GM20431 (cell line): ENCODE data around the gene CNMD.
"Not testable (repeated sequence)": the region's sequence is repeated elsewhere in the genome, so short reads cannot be mapped to it uniquely, and the experiment has no call there.

Experiments
- in situ Hi-C: fragments of 300-500 bp; cut with MseI, MboI; formaldehyde crosslinking; loops from one replicate; pipeline ENCODE4 v1.15.0; 2020; ENCODE audit warnings: low sequenced_read_pairs; ENCODE audit not compliant: unreplicated experiment

CNMD gene

DNA sequence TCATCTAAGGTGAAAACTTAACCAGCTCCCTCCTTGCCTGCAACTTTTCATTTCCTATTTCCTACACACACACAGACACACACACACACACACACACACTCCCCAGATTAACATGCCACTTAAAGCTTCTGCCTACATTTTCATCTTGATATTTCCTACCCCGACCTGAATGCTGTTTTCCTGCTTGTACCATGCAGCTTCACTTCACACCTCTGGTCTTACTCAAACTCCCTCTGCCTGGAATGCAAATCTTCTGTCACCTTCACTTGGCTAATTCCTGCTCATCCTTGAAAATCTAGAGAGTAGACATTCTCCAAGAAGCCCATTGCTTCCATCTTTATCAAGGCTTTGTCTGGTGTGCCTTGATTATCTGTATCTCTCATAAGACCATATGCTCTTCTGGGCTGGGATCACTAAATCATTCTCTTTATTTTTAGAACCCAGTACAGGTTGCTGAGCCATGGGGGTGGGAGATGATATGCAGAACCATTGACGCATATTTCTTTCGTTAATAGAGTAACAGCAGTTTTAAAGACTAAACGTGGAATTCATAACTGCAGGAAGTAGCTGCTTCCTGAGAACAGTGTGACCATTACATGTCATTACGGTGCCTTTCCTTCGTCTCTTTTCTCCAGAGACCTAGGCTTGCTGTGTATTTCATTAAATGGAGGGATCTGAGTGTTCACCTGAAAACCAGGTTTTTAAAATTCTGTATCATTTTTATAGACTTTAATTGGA lies 37.7 kb downstream of the CNMD start:
- in situ Hi-C loops, result no loop called here

DNA sequence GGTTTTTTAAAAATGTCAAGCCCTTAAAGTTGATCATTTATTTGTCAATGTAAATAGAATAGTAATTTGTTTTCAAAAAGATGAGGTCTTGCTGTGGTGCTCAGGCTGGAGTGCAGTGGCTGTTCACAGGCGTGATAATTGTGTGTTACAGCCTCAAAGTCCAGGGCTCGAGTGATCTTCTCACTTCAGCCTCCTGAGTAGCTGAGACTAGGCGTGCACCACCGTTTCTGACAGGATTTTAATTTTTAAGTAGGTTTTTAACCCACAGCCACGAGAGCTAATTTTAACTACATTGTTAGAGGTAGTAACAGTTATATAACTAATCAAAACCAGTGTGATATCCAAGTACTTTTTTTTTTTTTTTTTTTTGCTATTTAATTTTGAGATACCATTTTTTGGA lies 43.1 kb downstream of the CNMD start:
- in situ Hi-C loops, result no loop called here

DNA sequence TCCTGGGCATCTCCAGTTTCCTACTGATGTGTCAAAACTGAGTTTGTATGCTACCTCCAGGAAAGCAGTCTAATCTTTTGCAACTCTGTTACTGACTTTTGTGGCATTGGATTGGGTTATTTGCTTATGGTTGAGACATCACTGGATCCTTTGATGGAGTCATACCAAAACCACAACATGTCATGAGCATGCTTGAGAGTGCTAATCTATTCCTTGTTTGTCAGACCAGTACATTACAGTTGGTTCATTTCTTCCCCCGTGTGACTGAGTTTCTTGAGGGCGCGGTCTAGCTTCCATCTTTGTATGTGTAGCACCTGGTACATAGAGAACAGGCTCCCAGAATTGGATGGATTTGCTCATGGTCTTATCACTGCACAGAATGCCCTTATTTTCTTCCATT lies 43.8 kb downstream of the CNMD start:
- in situ Hi-C loops, result no loop called here

DNA sequence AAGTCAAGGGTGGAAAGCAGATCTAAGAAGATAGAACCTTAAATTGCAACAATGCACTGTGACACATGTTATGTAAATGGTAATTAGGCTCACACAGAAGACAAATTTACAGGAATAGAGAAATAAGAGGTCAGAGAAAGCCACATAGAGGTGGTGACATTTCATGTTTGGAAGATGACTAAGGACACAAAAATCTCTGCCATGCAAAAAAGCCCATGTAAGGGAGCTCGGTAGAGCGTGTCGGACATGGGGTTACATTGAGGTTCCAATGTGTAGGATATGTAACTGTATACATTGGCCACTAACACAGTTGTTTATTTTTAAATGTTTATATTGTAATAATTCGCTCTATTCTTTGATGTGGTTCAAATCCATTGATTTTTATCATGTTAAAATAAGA lies 53.2 kb downstream of the CNMD start:
- in situ Hi-C loops, result no loop called here

DNA sequence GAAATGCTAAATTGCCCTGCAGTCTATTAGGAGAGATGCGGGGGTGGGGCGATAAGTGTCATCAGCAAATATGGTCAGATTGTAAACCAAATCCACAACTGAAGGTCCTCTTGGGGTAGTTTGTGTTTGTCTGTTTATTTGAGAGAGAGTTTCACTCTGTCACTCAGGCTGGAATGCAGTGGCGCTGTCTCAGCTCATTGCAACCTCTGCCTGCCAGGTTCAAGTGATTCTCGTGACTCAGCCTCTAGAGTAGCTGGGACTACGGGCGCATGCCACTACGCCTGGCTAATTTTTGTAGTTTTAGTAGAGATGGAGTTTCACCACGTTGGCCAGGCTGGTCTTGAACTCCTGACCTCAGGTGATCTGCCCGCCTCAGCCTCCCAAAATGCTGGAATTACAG lies 53.8 kb downstream of the CNMD start:
- in situ Hi-C loops, result not testable (repeated sequence)

DNA sequence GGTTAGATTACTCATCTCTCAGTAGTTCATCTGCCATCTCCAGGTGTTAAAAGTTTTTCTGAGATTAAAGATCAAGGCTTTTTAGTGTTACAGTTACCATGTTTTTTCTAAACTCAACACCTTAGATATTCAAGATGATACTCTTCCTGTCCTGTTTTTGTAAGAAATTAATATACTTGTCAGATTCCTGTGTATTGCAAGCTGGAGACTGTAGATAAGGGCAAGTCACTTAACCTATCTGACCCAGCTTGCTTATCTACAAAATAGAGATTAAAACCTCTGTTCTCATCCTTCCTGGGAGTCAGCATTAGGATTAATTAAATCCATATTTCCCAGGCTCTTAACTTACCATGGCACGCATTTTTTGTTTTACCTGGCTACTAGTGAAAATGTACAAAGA lies 61.8 kb downstream of the CNMD start:
- in situ Hi-C loops, result no loop called here

DNA sequence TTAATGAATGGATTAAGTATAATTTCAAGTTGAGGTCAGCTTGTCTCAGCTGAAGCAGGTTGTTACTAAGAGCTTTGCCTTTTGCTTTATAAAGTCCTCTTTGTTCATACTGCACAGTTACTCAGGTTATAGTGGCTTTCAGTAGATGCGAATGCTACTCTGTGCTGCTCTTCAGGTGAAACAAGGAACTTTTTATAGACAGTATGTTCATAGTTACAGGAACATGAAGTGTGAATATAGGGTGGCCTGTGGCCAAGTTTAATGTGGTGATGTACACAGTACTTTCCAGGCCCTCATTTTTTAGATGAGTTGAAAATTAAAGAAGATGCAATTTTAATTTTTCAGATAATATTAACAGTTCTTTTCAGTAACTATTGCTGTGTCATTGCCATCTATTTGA lies 66.2 kb downstream of the CNMD start:
- in situ Hi-C loops, result no loop called here

DNA sequence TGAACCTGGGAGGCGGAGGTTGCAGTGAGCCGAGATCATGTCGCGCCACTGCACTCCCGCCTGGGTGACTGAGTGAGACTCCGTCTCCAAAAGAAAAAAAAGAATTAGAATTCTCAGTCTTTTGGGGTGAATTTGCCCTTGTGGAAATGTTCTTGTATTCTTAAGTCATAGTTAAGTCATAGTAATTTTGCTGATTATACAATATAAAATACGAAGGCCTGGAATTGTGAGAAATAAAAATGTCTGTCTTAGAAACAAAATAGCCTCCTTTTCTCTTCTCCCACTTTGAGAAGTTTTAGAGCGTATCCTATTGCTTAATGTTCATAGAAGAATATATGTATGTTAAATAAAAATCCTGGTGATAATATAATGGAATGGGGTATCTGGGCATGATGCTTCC lies 68.9 kb downstream of the CNMD start:
- in situ Hi-C loops, result no loop called here

DNA sequence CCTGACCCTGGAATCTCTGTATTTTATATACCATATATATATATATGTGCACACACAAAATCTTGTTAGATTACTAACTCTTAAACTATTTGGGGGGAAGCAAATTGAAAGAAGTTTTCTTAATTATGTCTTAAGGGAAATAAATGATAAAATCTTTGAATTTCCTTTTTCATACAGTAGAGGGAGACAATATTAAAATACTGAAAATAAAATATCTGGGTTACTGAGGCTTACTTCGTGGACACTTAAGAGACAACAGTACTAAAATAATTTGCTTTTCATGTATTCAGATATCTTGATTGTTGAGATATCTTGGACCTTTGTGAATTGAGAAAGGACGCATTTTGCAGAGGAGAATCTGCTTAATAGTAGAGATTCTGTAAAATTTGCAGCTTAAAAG lies 69.9 kb downstream of the CNMD start:
- in situ Hi-C loops, result no loop called here

DNA sequence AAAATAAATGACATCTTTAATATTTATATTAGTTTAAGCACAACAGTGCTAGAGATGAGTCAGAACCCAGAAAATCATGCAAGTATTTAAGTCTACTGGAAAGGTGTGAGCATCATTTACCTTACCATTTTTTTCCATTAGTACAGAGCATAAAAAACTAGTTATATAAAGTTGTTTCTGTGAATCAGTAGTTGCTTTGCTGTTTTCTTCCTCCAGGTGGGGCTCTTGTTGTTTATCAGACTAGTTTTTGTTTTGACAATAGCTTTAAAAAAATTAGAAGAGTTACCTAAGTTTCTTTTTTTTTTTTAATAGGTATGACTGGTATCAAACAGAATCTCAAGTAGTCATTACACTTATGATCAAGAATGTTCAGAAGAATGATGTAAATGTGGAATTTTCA lies 74.3 kb downstream of the CNMD start:
- in situ Hi-C loops, result no loop called here

DNA sequence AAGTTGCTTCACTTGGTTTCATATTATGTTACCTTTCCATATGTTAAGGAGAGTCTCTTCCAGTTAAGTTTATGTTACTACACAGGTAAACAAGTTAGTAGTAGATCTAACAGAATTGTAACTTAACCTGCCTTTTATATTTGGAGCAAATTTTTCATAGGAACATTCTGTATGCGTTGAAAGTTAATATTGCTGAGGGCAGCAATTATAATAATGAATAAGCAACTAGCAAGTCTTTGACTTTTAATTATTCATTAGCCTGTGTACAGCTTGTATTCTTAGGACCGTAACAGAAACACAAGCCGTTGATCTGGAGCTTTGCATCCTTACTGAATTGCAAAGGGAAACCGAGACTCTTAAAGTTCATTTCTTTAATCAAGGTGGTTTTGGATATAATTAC lies 75.3 kb downstream of the CNMD start:
- in situ Hi-C loops, result no loop called here

DNA sequence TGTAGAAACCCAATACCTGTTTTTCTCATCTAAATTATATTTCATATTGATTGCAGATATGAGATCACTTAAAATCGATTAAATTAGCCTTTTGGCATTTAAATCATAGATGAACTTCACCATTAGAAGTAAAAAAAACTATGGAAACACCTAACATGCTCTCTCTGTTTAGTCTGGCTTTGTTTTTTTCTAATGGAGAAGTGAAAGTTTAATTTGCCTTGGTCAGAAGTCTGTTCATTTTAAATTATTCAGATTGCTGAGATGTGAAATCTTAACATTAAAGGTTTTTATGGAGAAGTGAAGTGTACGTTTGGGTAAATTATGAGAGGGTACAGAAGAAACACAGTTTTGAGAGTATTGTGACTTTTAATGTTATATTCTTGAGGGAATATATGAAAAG lies 80.3 kb downstream of the CNMD start:
- in situ Hi-C loops, result no loop called here
